Suprapubic skin (tissue), 4 donors: ENCODE measurements around the gene ABCC5. TPM values are rescaled to one million over a fixed set of nuclear protein-coding genes. Genes with fewer than 3 reads are reported as not detected.

Experiments
- DNase-seq, 2 donors: peaks; one replicate each; pipeline ENCODE4 v3.0.0-alpha.2; 2019; ENCODE audit warnings: low spot score in 2 of 2
- H3K27ac ChIP-seq: fragments of 200-600 bp; sonication (generic); one replicate; pipeline ENCODE4 v1.5.1; 2019
- H3K27me3 ChIP-seq: fragments of 200-600 bp; sonication (generic); one replicate; pipeline ENCODE4 v1.5.1; 2019
- H3K36me3 ChIP-seq: fragments of 200-600 bp; sonication (generic); one replicate; pipeline ENCODE4 v1.5.1; 2019
- H3K4me1 ChIP-seq: fragments of 200-600 bp; sonication (generic); one replicate; pipeline ENCODE4 v1.5.1; 2019
- H3K4me3 ChIP-seq: fragments of 200-600 bp; sonication (generic); one replicate; pipeline ENCODE4 v1.5.1; 2019; ENCODE audit warnings: mild to moderate bottlenecking
- H3K9me3 ChIP-seq: fragments of 200-600 bp; sonication (generic); one replicate; pipeline ENCODE4 v1.5.1; 2019
- EP300 ChIP-seq: sonication (generic); formaldehyde crosslinking; IDR thresholded peaks from one replicate; pipeline ENCODE4 v1.6.1; 2017; ENCODE audit warnings: antibody characterized with exemption
- POLR2A ChIP-seq, 2 donors: fragments of 450-650 bp; IDR thresholded peaks; one replicate each; pipeline ENCODE4 v1.6.1; 2017; ENCODE audit warnings: antibody characterized with exemption in 2 of 2, mild to moderate bottlenecking in 2 of 2, moderate library complexity in 2 of 2
- POLR2AphosphoS5 ChIP-seq, 3 donors: sonication (generic); formaldehyde crosslinking; IDR thresholded peaks; one replicate each; pipeline ENCODE4 v1.6.1; 2017; ENCODE audit warnings: antibody characterized with exemption in 3 of 3
- WGBS: methylation state at CpG from one replicate; pipeline ENCODE4 v1.1.5; 2018; 5-methylcytosine and 5-hydroxymethylcytosine counted together
- total RNA-seq, 4 donors: library from RNA; depleted of rRNA; stranded (reverse); fragments of >200 nt; gene quantifications; one replicate each; pipeline ENCODE4 v1.1.0, GENCODE V29; 2016
- TF ChIP-seq, protein P1 (sequence below), 2 donors: fragments of 200-600 bp in 1 of 2; fragments of 450-650 bp in 1 of 2; sonication (generic) in 1 of 2; IDR thresholded peaks; one replicate each; pipeline ENCODE4 v1.5.1; 2016 to 2019; ENCODE audit warnings: antibody characterized with exemption in 2 of 2, mild to moderate bottlenecking in 1 of 2, moderate library complexity in 1 of 2

Gene ABCC5
- total RNA-seq, 4 donors from 2014 or later, result 10.5 to 18.3 (median 13.8) TPM

DNA sequence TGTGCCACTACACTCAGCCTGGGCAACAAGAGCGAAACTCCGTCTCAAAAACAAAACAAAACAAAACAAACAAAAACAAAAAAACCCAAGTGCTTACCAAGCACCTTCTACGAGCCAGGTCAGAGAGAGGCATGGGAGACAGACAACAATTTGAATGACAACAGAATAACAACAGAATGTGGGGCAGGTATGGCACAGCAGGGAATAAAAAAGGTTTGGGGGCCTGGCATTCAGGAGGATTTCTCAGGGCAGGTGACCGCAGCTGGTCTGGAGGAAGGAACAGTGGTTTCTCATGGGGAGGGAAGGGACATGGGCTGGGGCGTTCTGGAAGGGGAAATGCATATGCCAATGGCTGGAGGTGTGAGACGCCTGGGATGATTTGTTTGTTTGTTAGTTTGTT lies 110.5 kb downstream of the ABCC5 start:
- no peaks in the 10 kb centered on the region for H3K27me3 ChIP-seq
- no peak overlapping the region for H3K4me3 ChIP-seq
- no peak overlapping the region for H3K27ac ChIP-seq
- DNase-seq, result no peak
- TF ChIP-seq, protein P1, sequence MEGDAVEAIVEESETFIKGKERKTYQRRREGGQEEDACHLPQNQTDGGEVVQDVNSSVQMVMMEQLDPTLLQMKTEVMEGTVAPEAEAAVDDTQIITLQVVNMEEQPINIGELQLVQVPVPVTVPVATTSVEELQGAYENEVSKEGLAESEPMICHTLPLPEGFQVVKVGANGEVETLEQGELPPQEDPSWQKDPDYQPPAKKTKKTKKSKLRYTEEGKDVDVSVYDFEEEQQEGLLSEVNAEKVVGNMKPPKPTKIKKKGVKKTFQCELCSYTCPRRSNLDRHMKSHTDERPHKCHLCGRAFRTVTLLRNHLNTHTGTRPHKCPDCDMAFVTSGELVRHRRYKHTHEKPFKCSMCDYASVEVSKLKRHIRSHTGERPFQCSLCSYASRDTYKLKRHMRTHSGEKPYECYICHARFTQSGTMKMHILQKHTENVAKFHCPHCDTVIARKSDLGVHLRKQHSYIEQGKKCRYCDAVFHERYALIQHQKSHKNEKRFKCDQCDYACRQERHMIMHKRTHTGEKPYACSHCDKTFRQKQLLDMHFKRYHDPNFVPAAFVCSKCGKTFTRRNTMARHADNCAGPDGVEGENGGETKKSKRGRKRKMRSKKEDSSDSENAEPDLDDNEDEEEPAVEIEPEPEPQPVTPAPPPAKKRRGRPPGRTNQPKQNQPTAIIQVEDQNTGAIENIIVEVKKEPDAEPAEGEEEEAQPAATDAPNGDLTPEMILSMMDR (IDR thresholded peaks at IDR 0.05), result no peak
- no peak for TF ChIP-seq EP300
- no peak for TF ChIP-seq POLR2AphosphoS5 (IDR thresholded peaks at IDR 0.05)
- TF ChIP-seq POLR2A (IDR thresholded peaks at IDR 0.05), result no peak
- 63% methylated on average over 6 of the region's 6 CpGs for WGBS
- H3K4me1 ChIP-seq, result no peaks in the 10 kb centered on the region
- H3K9me3 ChIP-seq, result no peaks in the 10 kb centered on the region
- H3K36me3 ChIP-seq, result no peaks in the 10 kb centered on the region

DNA sequence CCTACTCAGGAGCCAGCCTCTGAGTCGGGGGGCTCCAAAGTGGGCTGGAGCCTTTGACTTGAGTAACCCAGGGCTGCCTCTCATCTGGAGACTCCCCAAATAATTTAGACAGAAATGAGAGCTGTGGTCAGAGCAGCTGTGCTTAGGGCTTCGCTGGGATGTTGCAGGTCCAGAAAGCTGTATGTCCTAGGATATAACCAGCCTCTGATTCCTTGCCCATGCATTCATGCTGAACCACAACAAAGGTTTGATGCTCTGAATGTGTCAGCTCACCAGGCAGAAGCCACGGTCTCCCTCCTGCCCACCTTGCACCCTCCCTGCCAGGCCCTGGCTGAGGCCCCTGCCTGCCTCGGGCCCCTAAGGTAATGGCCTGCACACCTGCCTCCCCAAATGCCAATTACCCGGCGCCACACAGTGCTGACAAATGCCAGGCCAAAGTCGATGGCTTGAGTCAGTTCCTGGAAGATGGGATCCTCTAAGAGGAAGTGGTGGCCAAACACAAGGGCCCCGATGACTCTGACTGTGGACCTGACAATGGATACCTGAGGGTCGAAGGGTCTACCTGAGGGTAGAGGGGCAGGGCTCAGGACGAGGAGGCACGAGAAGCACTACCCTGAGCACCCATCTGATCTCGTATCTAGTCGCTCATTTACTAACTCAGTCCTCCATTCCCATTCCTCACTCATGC lies 111.3 kb downstream of the ABCC5 start:
- H3K4me3 ChIP-seq, result no peak overlapping the region
- no peaks in the 10 kb centered on the region for H3K36me3 ChIP-seq
- 83% methylated on average over 9 of the region's 13 CpGs for WGBS
- H3K9me3 ChIP-seq, result no peaks in the 10 kb centered on the region
- no peaks in the 10 kb centered on the region for H3K27me3 ChIP-seq
- no peak for DNase-seq
- no peak for TF ChIP-seq POLR2A (IDR thresholded peaks at IDR 0.05)
- no peak for TF ChIP-seq EP300
- TF ChIP-seq POLR2AphosphoS5 (IDR thresholded peaks at IDR 0.05), result no peak
- TF ChIP-seq, protein P1 (IDR thresholded peaks at IDR 0.05), result no peak
- no peak overlapping the region for H3K27ac ChIP-seq
- no peaks in the 10 kb centered on the region for H3K4me1 ChIP-seq

DNA sequence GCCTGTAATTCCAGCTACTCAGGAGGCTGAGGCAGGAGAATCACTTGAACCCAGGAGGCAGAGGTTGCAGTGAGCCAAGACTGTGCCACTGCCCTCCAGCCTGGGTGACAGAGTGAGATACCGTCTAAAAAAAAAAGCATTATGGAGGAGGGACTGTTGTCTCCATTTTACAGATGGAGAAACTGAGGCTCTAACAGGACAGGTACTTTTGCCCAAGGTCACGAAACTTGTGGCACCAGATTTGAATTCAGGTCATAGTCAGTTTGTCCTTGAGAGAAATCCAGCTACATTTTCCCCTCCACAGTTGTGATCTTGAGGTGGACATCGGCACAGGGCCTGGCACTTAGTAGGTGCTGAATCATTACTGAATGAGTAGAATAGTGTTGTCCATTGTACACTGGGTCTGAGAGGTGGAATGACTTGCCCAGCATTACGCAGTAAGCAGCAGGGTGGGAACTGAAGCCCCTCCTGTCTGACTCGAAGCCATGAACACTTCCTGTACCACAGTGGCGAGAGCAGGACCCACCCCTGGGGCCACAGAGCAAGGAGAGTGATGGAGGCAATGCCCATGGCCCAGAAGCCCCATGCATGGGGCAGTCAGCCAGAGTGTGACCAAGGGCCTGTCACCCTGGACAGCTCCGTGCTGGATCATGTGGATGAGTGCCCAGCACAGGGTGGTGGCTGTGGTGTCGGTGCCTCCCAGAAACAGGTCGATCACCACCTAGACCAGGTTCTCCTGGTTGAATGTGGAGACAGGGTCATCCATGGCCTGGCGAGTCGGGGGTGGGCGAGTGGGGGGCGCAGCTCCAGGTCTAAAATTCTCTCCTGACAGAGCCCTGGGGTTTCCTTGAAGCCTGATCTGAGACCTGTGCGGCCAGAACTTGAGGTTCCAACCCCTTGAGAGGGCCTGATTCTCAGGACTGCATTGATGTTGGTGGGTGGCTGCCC lies 112.6 kb downstream of the ABCC5 start:
- no peak overlapping the region for H3K4me3 ChIP-seq
- WGBS, result 86% methylated on average over 5 of the region's 14 CpGs
- H3K36me3 ChIP-seq, result no peaks in the 10 kb centered on the region
- TF ChIP-seq, protein P1 (IDR thresholded peaks at IDR 0.05), result no peak
- TF ChIP-seq POLR2A (IDR thresholded peaks at IDR 0.05) (no peak), POLR2AphosphoS5 (IDR thresholded peaks at IDR 0.05) (no peak), EP300 (no peak)
- H3K9me3 ChIP-seq, result no peaks in the 10 kb centered on the region
- DNase-seq, result no peak
- no peaks in the 10 kb centered on the region for H3K27me3 ChIP-seq
- no peak overlapping the region for H3K27ac ChIP-seq
- H3K4me1 ChIP-seq, result no peaks in the 10 kb centered on the region

DNA sequence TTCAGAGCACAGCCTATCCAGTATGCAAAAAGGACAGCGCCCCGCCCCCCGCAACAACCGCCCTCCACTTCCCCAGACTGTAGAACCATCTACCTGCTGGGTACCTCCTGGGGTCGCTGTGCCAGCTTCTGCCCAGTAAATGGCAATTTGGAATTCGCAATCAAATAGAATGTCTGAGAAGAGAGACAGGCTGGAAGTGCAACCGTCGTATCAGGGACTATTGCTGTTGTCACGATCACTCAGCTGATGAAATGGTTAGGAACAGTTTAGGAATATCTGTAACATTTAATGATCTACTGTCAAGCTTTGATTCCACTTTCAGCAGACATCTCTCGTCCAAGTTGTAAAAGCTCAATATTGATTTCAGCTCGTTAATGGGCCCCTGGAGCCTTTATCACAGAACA lies 119.7 kb downstream of the ABCC5 start:
- peaks cover 5% of the 10 kb centered on the region for H3K27me3 ChIP-seq
- no peaks in the 10 kb centered on the region for H3K9me3 ChIP-seq
- no peak for DNase-seq
- WGBS, result 70% methylated on average over 11 of the region's 11 CpGs
- no peak overlapping the region for H3K4me3 ChIP-seq
- H3K4me1 ChIP-seq, result no peaks in the 10 kb centered on the region
- TF ChIP-seq POLR2AphosphoS5 (IDR thresholded peaks at IDR 0.05), result no peak
- no peaks in the 10 kb centered on the region for H3K36me3 ChIP-seq
- H3K27ac ChIP-seq, result no peak overlapping the region

DNA sequence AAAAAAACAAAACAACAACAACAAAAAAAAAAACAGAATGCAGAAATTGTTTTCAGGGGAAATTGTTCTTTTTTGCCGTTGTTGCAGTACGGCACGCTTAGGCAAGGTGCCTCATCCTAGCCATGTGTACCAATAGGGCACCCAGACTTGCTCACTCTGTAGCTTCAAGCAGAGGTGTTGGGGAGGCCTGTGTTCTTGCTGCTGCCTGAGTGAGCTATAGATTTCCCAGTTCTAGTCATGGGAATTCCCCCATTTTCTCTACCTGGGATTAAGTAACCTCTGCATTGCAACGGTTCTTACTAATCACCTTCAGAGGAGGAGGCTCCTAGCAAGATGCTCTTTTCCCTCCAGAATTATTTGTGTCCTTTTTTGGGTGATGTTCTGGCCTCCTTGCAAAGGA lies 120.1 kb downstream of the ABCC5 start:
- no peak for DNase-seq
- Histone ChIP-seq H3K9me3 (no peaks in the 10 kb centered on the region), H3K27me3 (peaks cover 7% of the 10 kb centered on the region), H3K27ac (no peak overlapping the region), H3K4me3 (no peak overlapping the region), H3K36me3 (no peaks in the 10 kb centered on the region), H3K4me1 (no peaks in the 10 kb centered on the region)
- WGBS, result 77% methylated on average over 4 of the region's 4 CpGs
- TF ChIP-seq EP300, result no peak
- TF ChIP-seq POLR2AphosphoS5 (IDR thresholded peaks at IDR 0.05), result no peak
- TF ChIP-seq, protein P1 (IDR thresholded peaks at IDR 0.05), result no peak
- TF ChIP-seq POLR2A (IDR thresholded peaks at IDR 0.05), result no peak
